Mononuclear cell (primary cell): Measurements from ENCODE around the gene SHC3. TPM values are rescaled to one million over a fixed set of nuclear protein-coding genes. Genes with fewer than 3 reads are reported as not detected.

Experiments
- H3K27me3 ChIP-seq: 2 replicates; pipeline ENCODE4 v1.6.0; 2011; ENCODE audit warnings: low read length, control low read depth; ENCODE audit not compliant: insufficient read depth
- H3K4me1 ChIP-seq: 2 replicates; pipeline ENCODE4 v1.5.1; 2011; ENCODE audit warnings: mild to moderate bottlenecking, low read length, control low read depth; ENCODE audit not compliant: insufficient read depth
- H3K4me3 ChIP-seq: 2 replicates; pipeline ENCODE4 v1.5.1; 2011; ENCODE audit warnings: mild to moderate bottlenecking, low read length, moderate library complexity
- H3K9me3 ChIP-seq: 2 replicates; pipeline ENCODE4 v1.5.1; 2011; ENCODE audit warnings: low read depth, mild to moderate bottlenecking, control low read depth, low read length
- total RNA-seq: library from RNA; depleted of rRNA; stranded (reverse); fragments of >200 nt; gene quantifications from one replicate; pipeline ENCODE4 v1.2.3, GENCODE V29; 2012

SHC3 gene
- total RNA-seq, 1 donor = under 0.01 TPM

GRCh38 chr9:89010056-89010455 lies 168.6 kb downstream of the SHC3 start:
- no peaks in the 10 kb centered on the region for H3K27me3 ChIP-seq

GRCh38 chr9:89009546-89009840 lies 169.1 kb downstream of the SHC3 start:
- no peaks in the 10 kb centered on the region for H3K9me3 ChIP-seq
- peaks cover 10% of the 10 kb centered on the region for H3K4me1 ChIP-seq
- no peak overlapping the region for H3K4me3 ChIP-seq
- no peaks in the 10 kb centered on the region for H3K27me3 ChIP-seq

More at GRCh38 chr9:89010056-89010455, 168.6 kb downstream of the SHC3 start:
- peaks cover 10% of the 10 kb centered on the region for H3K4me1 ChIP-seq
- no peak overlapping the region for H3K4me3 ChIP-seq
- H3K9me3 ChIP-seq = no peaks in the 10 kb centered on the region

DNA sequence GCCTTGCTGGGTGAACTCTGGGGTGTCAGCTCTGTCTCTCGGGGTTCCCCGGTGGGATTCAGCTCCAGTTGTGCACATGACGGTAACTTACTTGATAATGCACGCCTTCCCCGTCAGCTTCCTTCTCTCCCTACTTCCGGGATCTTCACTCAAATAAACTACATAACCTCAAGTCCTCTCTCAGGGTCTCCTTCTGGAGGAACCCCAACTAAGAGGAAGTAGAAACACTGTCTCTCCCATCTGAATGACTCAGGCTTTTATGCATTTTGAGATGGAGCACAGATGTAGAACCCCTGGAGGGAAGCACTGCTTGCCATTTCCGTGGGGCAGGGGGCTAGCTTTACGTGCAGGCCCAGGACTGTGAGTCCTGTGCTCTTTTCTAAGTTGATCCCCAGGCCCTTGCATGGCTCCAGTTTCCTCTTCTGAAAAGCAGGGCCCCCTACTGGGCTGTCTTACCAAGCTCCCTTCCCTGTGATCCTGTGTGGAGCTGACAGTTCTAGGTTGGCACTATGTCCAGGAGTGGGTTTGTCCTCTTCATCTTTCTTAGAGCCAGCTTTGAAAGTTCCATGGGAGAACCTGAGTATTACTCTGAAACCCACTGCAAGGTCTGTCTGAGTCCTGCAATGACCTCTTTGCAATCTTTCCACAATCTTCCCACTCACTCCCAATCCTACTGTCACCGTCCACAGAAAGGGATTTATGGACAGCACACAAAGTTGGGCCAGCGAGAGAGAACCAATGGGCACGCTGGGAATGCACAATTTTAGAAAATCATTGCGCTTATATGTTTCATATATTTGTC lies 169.7 kb downstream of the SHC3 start:
- no peak overlapping the region for H3K4me3 ChIP-seq
- no peaks in the 10 kb centered on the region for H3K27me3 ChIP-seq
- peaks cover 10% of the 10 kb centered on the region for H3K4me1 ChIP-seq
- no peaks in the 10 kb centered on the region for H3K9me3 ChIP-seq

DNA sequence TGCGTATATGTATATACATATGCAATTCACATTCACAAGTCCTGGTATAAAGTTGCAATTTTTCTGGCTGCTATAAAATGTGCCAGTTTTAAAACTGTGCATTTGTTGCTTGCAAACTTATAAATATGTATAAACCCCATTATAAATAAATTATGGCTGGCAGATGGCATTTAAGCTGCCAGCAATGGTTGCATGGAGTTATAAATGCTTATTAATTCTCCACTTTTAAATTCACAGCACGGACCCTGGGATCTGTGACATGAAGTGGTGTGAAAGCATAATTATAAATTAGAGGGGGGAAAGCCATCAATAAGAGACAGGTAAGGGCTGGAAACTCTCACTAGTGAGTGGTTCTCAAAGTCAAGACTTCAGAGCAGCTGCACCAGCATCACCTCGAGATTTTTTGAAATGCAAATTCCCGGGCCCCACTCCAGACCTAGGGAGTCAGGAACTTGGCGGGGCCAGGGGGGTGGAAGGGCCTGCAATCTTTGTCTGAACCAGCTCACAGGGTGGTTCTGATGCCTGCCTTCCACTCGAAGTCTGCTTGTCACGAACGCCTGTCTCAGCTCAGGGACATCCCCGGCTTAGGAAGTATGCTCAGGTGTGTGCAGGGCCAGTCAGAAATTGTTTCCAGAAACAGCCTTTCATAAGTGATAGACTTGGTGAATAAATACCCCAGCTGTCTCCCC lies 170.4 kb downstream of the SHC3 start:
- H3K4me1 ChIP-seq = peaks cover 10% of the 10 kb centered on the region
- H3K4me3 ChIP-seq = no peak overlapping the region
- no peaks in the 10 kb centered on the region for H3K9me3 ChIP-seq
- H3K27me3 ChIP-seq = no peaks in the 10 kb centered on the region

GRCh38 chr9:89006996-89007967 lies 171.3 kb downstream of the SHC3 start:
- no peaks in the 10 kb centered on the region for H3K9me3 ChIP-seq
- no peak overlapping the region for H3K4me3 ChIP-seq
- H3K4me1 ChIP-seq = peaks cover 10% of the 10 kb centered on the region

GRCh38 chr9:89006267-89006666 lies 172.4 kb downstream of the SHC3 start:
- no peak overlapping the region for H3K4me3 ChIP-seq
- no peaks in the 10 kb centered on the region for H3K27me3 ChIP-seq
- H3K9me3 ChIP-seq = no peaks in the 10 kb centered on the region
- H3K4me1 ChIP-seq = peaks cover 10% of the 10 kb centered on the region

More at GRCh38 chr9:89006996-89007967, 171.3 kb downstream of the SHC3 start:
- H3K27me3 ChIP-seq = no peaks in the 10 kb centered on the region

DNA sequence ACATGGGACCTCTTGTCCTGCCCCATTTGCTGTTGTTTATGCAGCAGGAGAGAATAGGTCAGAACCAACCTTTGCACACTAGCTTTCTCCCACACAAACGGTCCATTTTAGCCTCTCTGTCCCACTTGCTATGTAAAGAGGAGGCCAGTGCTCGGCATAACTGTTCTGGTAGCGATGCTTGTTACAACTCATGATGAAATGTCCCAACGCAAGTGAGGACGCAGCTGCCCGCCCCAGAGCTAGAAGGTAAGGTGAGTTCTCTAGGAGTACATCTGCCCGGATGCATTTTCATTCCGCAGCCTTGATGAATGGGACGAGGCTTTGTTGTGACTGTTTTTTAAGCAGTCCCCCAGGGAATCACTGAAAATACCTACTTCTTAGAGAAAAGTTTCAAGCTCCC lies 173.3 kb downstream of the SHC3 start:
- Histone ChIP-seq H3K9me3 (no peaks in the 10 kb centered on the region), H3K4me3 (no peak overlapping the region), H3K27me3 (no peaks in the 10 kb centered on the region), H3K4me1 (peaks cover 19% of the 10 kb centered on the region)

DNA sequence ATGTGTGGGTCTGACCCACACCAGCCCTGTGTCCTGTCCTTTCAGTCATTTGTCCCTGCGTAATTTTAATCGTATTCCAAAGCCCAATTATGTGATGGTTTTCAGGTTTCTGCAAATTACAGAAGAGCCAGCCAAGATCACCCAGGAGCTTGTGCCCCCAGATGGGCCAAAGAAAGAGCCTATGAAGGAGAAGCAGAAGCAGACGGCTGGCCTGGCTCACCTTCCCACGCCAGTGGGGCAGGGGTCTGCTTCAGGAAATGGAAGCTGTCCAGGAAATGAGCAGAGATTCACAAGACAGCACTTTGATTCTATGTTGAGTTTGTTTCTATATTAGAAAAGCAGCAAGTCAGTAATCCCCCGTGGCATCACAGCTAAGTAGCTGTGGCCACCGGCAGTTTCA lies 175.6 kb downstream of the SHC3 start:
- Histone ChIP-seq H3K9me3 (no peaks in the 10 kb centered on the region), H3K4me3 (no peak overlapping the region), H3K27me3 (no peaks in the 10 kb centered on the region), H3K4me1 (peaks cover 9% of the 10 kb centered on the region)

- H3K4me1 ChIP-seq = peaks cover 9% of the 10 kb centered on the region
- no peaks in the 10 kb centered on the region for H3K27me3 ChIP-seq
- no peaks in the 10 kb centered on the region for H3K9me3 ChIP-seq
- no peak overlapping the region for H3K4me3 ChIP-seq
Observed at GRCh38 chr9:89001917-89002540, 176.6 kb downstream of the SHC3 start.

GRCh38 chr9:89000973-89001916 lies 177.4 kb downstream of the SHC3 start:
- H3K4me1 ChIP-seq = peaks cover 9% of the 10 kb centered on the region
- no peak overlapping the region for H3K4me3 ChIP-seq
- no peaks in the 10 kb centered on the region for H3K27me3 ChIP-seq
- H3K9me3 ChIP-seq = no peaks in the 10 kb centered on the region

- H3K4me1 ChIP-seq = peaks cover 9% of the 10 kb centered on the region
- H3K4me3 ChIP-seq = no peak overlapping the region
- no peaks in the 10 kb centered on the region for H3K27me3 ChIP-seq
- no peaks in the 10 kb centered on the region for H3K9me3 ChIP-seq
Observed at GRCh38 chr9:89000371-89000781, 178.2 kb downstream of the SHC3 start.

DNA sequence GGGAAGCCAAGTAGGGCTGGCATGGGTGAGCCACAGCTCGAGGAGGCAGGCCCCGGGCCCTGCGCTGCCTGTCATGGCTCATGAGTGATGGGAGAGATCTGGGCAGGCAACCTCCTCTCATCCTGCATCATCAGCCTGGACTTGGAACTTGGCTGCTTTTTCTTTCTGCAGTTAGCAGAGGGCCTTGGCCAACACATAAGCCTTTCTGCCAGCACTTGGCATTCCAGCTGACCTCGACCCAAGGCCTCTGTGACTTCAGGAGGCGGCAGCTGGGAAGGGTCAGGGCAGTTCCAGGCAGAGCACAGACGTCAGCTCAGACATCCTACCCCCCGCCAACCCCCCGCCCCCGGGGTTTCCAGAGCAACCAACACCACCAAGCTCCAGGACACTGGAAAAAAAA lies 179.7 kb downstream of the SHC3 start:
- Histone ChIP-seq H3K4me3 (no peak overlapping the region), H3K9me3 (no peaks in the 10 kb centered on the region), H3K27me3 (no peaks in the 10 kb centered on the region), H3K4me1 (peaks cover 19% of the 10 kb centered on the region)

DNA sequence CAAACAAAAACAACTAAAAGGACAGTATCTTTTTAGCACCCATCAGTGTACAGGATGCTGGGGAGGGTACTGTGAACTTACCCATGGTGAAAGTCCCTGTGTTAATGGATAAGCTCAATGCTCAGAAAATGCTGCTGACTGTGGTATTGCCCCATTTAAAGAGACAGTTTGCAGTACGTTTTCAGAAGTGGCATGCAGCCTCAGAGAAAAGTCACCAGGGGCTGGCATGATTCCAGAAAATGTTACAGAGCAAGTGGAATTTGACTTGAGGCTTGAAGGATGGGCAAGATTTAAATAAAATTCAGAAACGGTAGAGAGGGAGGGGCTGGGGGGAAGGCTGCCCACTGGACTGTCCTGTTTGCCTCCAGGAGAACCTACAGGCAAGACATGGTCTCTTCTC lies 180.1 kb downstream of the SHC3 start:
- Histone ChIP-seq H3K9me3 (no peaks in the 10 kb centered on the region), H3K27me3 (no peaks in the 10 kb centered on the region), H3K4me1 (peaks cover 21% of the 10 kb centered on the region), H3K4me3 (no peak overlapping the region)

DNA sequence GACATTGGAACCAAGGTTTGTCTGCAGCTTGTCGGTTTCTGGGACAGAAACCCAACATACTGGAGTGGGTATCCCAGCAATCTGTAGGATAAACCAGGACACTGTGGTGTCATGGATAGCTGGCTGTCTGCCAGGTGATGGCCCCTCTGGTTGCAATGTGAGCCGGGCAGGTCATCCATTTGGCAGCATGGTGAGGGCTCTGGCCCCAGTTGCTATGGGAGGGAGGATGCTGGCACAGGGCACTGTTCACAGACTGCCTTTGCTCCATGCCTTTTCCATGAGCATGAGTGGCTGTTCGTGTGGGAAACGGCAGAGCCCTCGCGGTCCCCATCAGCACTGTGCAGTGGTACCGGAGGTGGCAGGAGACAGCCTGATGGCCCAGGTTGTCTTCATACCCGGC lies 181.0 kb downstream of the SHC3 start:
- Histone ChIP-seq H3K4me1 (peaks cover 23% of the 10 kb centered on the region), H3K27me3 (peaks cover 4% of the 10 kb centered on the region), H3K4me3 (no peak overlapping the region), H3K9me3 (no peaks in the 10 kb centered on the region)
